ENCODE results near the gene ERMP1. TPM values are rescaled to one million over a fixed set of nuclear protein-coding genes. Genes with fewer than 3 reads are reported as not detected.

The ERMP1 gene
- total and polyA plus RNA-seq, 2 of the 8 experiments (the other 6 are each of a cell fraction or from before 2014, with no cell fraction given), result 12.8 to 16.7 TPM

GRCh38 chr9:5796298-5796697 is 36.6 kb downstream of the ERMP1 start (continued):
- TF ChIP-seq CHD7 (IDR thresholded peaks at IDR 0.05; ENCODE audit: insufficient replicate concordance, low read length), result no peak
- no peak for TF ChIP-seq TEAD4 (IDR thresholded peaks at IDR 0.05; ENCODE audit: low read depth, low read length)

Measured in H1 (cell line).